WTC11 (cell line): ENCODE measurements around the gene PPP1R2.

ENCODE experiments used
- CTCF ChIP-seq: fragments of 200-600 bp; IDR thresholded peaks from 2 replicates; pipeline ENCODE4 v1.8.0; 2022; ENCODE audit warnings: antibody characterized with exemption
- GABPB1 ChIP-seq: sonication (generic); formaldehyde crosslinking; IDR thresholded peaks from 2 replicates; pipeline ENCODE4 v1.8.1; 2023; ENCODE audit warnings: mild to moderate bottlenecking, missing genetic modification reagents
- MLX ChIP-seq: sonication (generic); formaldehyde crosslinking; IDR thresholded peaks from 2 replicates; pipeline ENCODE4 v1.8.1; 2023; ENCODE audit warnings: mild to moderate bottlenecking, missing genetic modification reagents, moderate library complexity
- NR1H2 ChIP-seq: sonication (generic); formaldehyde crosslinking; IDR thresholded peaks from 2 replicates; pipeline ENCODE4 v1.9.0; 2021; ENCODE audit warnings: mild to moderate bottlenecking, moderate library complexity, missing genetic modification reagents
- PRRX2 ChIP-seq: fragments of 250-450 bp; sonication (Bioruptor Pico); IDR thresholded peaks from 2 replicates; pipeline ENCODE4 v1.8.0; 2021; ENCODE audit warnings: mild to moderate bottlenecking
- TEAD4 ChIP-seq: sonication (generic); formaldehyde crosslinking; IDR thresholded peaks from 2 replicates; pipeline ENCODE4 v1.8.0; 2022; ENCODE audit warnings: mild to moderate bottlenecking, missing genetic modification reagents
- TF ChIP-seq, protein P1 (sequence below): sonication (generic); formaldehyde crosslinking; IDR thresholded peaks from 2 replicates; pipeline ENCODE4 v1.8.0; 2022; ENCODE audit warnings: mild to moderate bottlenecking, missing genetic modification reagents
- TF ChIP-seq, protein P2 (sequence below): sonication (generic); formaldehyde crosslinking; conservative IDR thresholded peaks from 2 replicates; pipeline ENCODE4 v1.8.1; 2022; ENCODE audit warnings: mild to moderate bottlenecking, missing genetic modification reagents
- TF ChIP-seq, protein P3 (sequence below): sonication (generic); formaldehyde crosslinking; IDR thresholded peaks from 2 replicates; pipeline ENCODE4 v1.8.0; 2022; ENCODE audit warnings: mild to moderate bottlenecking, missing genetic modification reagents

DNA sequence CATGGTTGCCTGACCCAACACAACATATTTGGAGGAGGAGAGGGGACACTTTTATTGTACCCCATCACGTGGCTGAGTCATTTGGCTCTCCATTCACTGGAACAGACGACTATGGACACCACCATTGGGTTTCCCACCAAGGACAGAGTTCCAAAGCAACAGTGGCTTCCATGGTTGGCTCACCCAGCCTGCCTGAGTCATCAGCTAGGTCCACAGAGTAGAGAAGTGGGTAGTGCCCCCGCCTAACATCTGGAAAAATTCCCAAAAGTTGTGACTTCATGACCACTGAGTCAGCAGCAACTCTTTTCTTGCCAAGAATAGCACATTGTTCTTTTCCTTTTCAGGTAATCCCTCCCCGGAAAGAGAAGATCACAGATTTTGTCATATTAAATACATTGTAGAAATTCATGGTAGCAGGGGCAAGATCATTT, 3.0 kb upstream of the PPP1R2 start:
- TF ChIP-seq CTCF (no peak), MLX (CRISPR knock-in tag) (no peak), TEAD4 (no peak), PRRX2 (CRISPR knock-in tag) (no peak), NR1H2 (no peak), GABPB1 (CRISPR knock-in tag) (no peak)
- TF ChIP-seq, protein P1, sequence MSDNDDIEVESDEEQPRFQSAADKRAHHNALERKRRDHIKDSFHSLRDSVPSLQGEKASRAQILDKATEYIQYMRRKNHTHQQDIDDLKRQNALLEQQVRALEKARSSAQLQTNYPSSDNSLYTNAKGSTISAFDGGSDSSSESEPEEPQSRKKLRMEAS: no peak
- TF ChIP-seq, protein P2, sequence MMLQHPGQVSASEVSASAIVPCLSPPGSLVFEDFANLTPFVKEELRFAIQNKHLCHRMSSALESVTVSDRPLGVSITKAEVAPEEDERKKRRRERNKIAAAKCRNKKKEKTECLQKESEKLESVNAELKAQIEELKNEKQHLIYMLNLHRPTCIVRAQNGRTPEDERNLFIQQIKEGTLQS: no peak
- TF ChIP-seq, protein P3, sequence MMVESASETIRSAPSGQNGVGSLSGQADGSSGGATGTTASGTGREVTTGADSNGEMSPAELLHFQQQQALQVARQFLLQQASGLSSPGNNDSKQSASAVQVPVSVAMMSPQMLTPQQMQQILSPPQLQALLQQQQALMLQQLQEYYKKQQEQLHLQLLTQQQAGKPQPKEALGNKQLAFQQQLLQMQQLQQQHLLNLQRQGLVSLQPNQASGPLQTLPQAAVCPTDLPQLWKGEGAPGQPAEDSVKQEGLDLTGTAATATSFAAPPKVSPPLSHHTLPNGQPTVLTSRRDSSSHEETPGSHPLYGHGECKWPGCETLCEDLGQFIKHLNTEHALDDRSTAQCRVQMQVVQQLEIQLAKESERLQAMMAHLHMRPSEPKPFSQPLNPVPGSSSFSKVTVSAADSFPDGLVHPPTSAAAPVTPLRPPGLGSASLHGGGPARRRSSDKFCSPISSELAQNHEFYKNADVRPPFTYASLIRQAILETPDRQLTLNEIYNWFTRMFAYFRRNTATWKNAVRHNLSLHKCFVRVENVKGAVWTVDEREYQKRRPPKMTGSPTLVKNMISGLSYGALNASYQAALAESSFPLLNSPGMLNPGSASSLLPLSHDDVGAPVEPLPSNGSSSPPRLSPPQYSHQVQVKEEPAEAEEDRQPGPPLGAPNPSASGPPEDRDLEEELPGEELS: no peak
